GM18498 (cell line): Measurements from ENCODE around the gene FAM181A.

Experiments
- ATAC-seq: cut with Tn5 transposase; IDR thresholded peaks from one replicate; pipeline ENCODE4 v1.9.1; 2021; ENCODE audit warnings: mild to moderate bottlenecking, moderate library complexity; ENCODE audit not compliant: unreplicated experiment

FAM181A gene

GRCh38 chr14:93903342-93904184, 23.6 kb upstream of the FAM181A start:
- no peak for ATAC-seq

- ATAC-seq, result no peak
These were observed 21.5 kb upstream of the FAM181A start for GRCh38 chr14:93905623-93906022.

GRCh38 chr14:93906341-93907329, 20.5 kb upstream of the FAM181A start:
- ATAC-seq, result peak; percentile 79

GRCh38 chr14:93909429-93910128, 17.6 kb upstream of the FAM181A start:
- ATAC-seq, result no peak

- no peak for ATAC-seq
These were observed 15.0 kb upstream of the FAM181A start for GRCh38 chr14:93911975-93912615.

- no peak for ATAC-seq
These were observed 14.4 kb upstream of the FAM181A start for GRCh38 chr14:93912782-93913181.

GRCh38 chr14:93914278-93914677, 12.9 kb upstream of the FAM181A start:
- ATAC-seq, result no peak

GRCh38 chr14:93915070-93915705, 12.0 kb upstream of the FAM181A start:
- ATAC-seq, result no peak

GRCh38 chr14:93915800-93916199, 11.3 kb upstream of the FAM181A start:
- ATAC-seq, result no peak

- ATAC-seq, result no peak
These were observed 10.6 kb upstream of the FAM181A start for GRCh38 chr14:93916498-93916897.

GRCh38 chr14:93917141-93917540, 10.0 kb upstream of the FAM181A start:
- ATAC-seq, result no peak

GRCh38 chr14:93921001-93921806, 5.9 kb upstream of the FAM181A start:
- ATAC-seq, result no peak

- ATAC-seq, result no peak
These were observed 3.5 kb upstream of the FAM181A start for GRCh38 chr14:93923626-93924025.

GRCh38 chr14:93924592-93925355, 2.4 kb upstream of the FAM181A start:
- ATAC-seq, result no peak

- ATAC-seq, result no peak
These were observed 1.7 kb upstream of the FAM181A start for GRCh38 chr14:93925374-93925895.

GRCh38 chr14:93926245-93926872, 785 bp upstream of the FAM181A start:
- no peak for ATAC-seq

- ATAC-seq, result no peak
These were observed 629 bp downstream of the FAM181A start for GRCh38 chr14:93927800-93928145.
